HG02678 (cell line): ENCODE results near the gene QDPR.

Source experiments
- ATAC-seq: cut with Tn5 transposase; IDR thresholded peaks from one replicate; pipeline ENCODE4 v1.9.1; 2021; ENCODE audit warnings: mild to moderate bottlenecking, moderate library complexity; ENCODE audit not compliant: unreplicated experiment

QDPR gene

GRCh38 chr4:17436750-17437090 is 75.2 kb downstream of the QDPR start:
- ATAC-seq, result no peak
